Measurements from ENCODE around the gene GTPBP1.
A peak's percentile ranks its signal among the peaks of the same experiment; 100 is the strongest.

DNA sequence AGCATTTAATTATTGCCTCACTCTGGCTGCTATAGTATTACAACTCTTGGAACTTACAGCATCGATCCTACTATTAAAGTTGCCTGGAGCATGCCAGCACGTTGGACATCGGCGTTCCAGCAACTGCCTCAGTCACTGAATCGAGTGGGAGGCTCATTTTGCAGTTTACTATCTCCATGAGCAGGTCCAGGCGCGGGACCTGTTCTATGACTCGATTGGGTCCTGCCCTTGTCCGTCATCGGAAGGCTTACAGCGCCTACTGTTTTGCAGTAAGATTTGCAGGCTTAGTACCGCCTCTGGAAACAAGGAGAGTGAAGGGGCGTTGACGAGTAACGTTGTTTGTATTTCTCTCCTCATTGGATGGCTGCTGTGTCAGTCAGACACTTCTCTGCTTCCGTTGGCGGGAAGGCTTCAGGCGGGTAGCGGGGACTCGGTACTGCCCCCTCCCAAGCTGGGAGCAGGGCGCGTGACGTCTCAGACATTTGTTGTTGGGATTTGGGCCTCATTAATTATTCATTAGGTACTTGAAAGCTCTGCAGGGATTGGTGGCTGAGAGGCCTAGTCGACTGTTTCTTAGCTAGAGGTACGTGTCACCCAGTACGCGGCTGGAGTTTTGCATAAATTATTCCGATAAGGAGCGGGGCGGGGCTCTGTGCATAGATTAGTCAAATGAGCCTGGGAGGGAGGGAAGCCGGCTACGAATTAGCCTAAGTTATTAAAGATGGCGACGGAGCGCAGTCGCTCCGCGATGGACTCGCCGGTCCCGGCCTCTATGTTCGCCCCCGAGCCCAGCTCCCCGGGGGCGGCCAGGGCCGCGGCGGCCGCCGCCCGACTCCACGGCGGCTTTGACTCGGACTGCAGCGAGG is at the start of gene GTPBP1:
- TF ChIP-seq, protein P1, sequence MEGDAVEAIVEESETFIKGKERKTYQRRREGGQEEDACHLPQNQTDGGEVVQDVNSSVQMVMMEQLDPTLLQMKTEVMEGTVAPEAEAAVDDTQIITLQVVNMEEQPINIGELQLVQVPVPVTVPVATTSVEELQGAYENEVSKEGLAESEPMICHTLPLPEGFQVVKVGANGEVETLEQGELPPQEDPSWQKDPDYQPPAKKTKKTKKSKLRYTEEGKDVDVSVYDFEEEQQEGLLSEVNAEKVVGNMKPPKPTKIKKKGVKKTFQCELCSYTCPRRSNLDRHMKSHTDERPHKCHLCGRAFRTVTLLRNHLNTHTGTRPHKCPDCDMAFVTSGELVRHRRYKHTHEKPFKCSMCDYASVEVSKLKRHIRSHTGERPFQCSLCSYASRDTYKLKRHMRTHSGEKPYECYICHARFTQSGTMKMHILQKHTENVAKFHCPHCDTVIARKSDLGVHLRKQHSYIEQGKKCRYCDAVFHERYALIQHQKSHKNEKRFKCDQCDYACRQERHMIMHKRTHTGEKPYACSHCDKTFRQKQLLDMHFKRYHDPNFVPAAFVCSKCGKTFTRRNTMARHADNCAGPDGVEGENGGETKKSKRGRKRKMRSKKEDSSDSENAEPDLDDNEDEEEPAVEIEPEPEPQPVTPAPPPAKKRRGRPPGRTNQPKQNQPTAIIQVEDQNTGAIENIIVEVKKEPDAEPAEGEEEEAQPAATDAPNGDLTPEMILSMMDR (IDR thresholded peaks at IDR 0.05) = peak in 3 of 4 experiments; percentile 4 to 37 (median 12)
- peak; percentile 92 to 100 for TF ChIP-seq POLR2A (IDR thresholded peaks at IDR 0.05)

All from uterus (tissue), 2 donors.